ENCODE results near the gene ANKS1B.
"Not testable (repeated sequence)": the region's sequence is repeated elsewhere in the genome, so short reads cannot be mapped to it uniquely, and the experiment has no call there.

Gene ANKS1B

GRCh38 chr12:100017056-100017455 lies 32.3 kb upstream of the ANKS1B start:
- POLR2A ChIA-PET, result no interaction called here
- TF ChIP-seq KLF16 (tag by site-specific recombination; IDR thresholded peaks at IDR 0.05), result no peak
- TF ChIP-seq ZNF580 (tag by site-specific recombination; IDR thresholded peaks at IDR 0.05), result no peak
- TF ChIP-seq ZBTB6 (tag by site-specific recombination; IDR thresholded peaks at IDR 0.05), result no peak
- TF ChIP-seq ZNF626 (tag by site-specific recombination; IDR thresholded peaks at IDR 0.05), result no peak
- no peak for TF ChIP-seq ZNF16 (tag by site-specific recombination; IDR thresholded peaks at IDR 0.05; ENCODE audit: low read depth)
- TF ChIP-seq ZNF639 (tag by site-specific recombination; IDR thresholded peaks at IDR 0.05), result no peak
- no peak for TF ChIP-seq MEIS1 (CRISPR knock-in tag; IDR thresholded peaks at IDR 0.05; ENCODE audit: borderline replicate concordance)
- TF ChIP-seq INSM2 (tag by site-specific recombination; IDR thresholded peaks at IDR 0.05), result no peak
- TF ChIP-seq HOXD13 (CRISPR knock-in tag; IDR thresholded peaks at IDR 0.05; ENCODE audit: borderline replicate concordance), result no peak
- no peak for TF ChIP-seq ZSCAN18 (tag by site-specific recombination; IDR thresholded peaks at IDR 0.05)
- TF ChIP-seq PRDM6 (tag by site-specific recombination; IDR thresholded peaks at IDR 0.05), result no peak
- Histone ChIP-seq H3K36me3 (ENCODE audit: control insufficient read depth in 2 of 2, insufficient read depth in 1 of 2, low read length in 2 of 2) (no peaks in the 10 kb centered on the region), H3K4me1 (ENCODE audit: control insufficient read depth, insufficient read depth, low read length) (peaks cover 3% of the 10 kb centered on the region; the same call in 1 of the 2 replicates), H3K27ac (ENCODE audit: extremely low read depth, low read depth, low read length) (no peak overlapping the region), H3K9me3 (ENCODE audit: control insufficient read depth, insufficient read depth, low read depth, low read length) (no peaks in the 10 kb centered on the region), H3K4me3 (ENCODE audit: low read depth, low read length) (no peak overlapping the region)
- CTCF ChIA-PET, result interaction anchor here (0.6 kb wide), 1 partner anchor 860 kb away, joined by 8 read pairs; no protein-coding TSS in a partner anchor

GRCh38 chr12:100016304-100016703 lies 31.6 kb upstream of the ANKS1B start:
- CTCF ChIA-PET; H3K27ac ChIP-seq (ENCODE audit: extremely low read depth, low read depth, low read length); H3K4me1 ChIP-seq (ENCODE audit: control insufficient read depth, insufficient read depth, low read length); H3K9me3 ChIP-seq (ENCODE audit: control insufficient read depth, insufficient read depth, low read depth, low read length); POLR2A ChIA-PET; H3K4me3 ChIP-seq (ENCODE audit: low read depth, low read length); H3K36me3 ChIP-seq (ENCODE audit: control insufficient read depth in 2 of 2, insufficient read depth in 1 of 2, low read length in 2 of 2): not testable (repeated sequence)
- TF ChIP-seq ZNF146 (tag by site-specific recombination; IDR thresholded peaks at IDR 0.05) (peak; percentile 83), ZNF280D (tag by site-specific recombination; IDR thresholded peaks at IDR 0.05) (0 out of 2 replicates have a peak, but pooled peaks have one; percentile 22)

GRCh38 chr12:100005846-100006245 lies 21.1 kb upstream of the ANKS1B start:
- CTCF ChIA-PET, result not testable (repeated sequence)

More at GRCh38 chr12:100005846-100006245, 21.1 kb upstream of the ANKS1B start:
- not testable (repeated sequence) for H3K9me3 ChIP-seq (ENCODE audit: control insufficient read depth, insufficient read depth, low read depth, low read length); H3K4me1 ChIP-seq (ENCODE audit: control insufficient read depth, insufficient read depth, low read length); H3K4me3 ChIP-seq (ENCODE audit: low read depth, low read length); H3K27ac ChIP-seq (ENCODE audit: extremely low read depth, low read depth, low read length); H3K36me3 ChIP-seq (ENCODE audit: control insufficient read depth in 2 of 2, insufficient read depth in 1 of 2, low read length in 2 of 2)
- POLR2A ChIA-PET, result interaction anchor here (0.6 kb wide), 1 partner anchor 1413 kb away, joined by 3 read pairs; no protein-coding TSS in a partner anchor

All from HEK293 (cell line).